Superior temporal gyrus (tissue), 1 donor: ENCODE measurements around the gene PGLYRP4.

Experiments used
- DNase-seq: peaks from one replicate; pipeline ENCODE4 v3.0.0-alpha.2; 2016; ENCODE audit errors: extremely low spot score

The PGLYRP4 gene

GRCh38 chr1:153288634-153289275 is 59.9 kb downstream of the PGLYRP4 start:
- DNase-seq, result no peak
